Heart left ventricle (tissue), 16 donors: ENCODE measurements around the gene B4GALNT2. TPM values are rescaled to one million over a fixed set of nuclear protein-coding genes. Genes with fewer than 3 reads are reported as not detected.
"Not testable (repeated sequence)": the region's sequence is repeated elsewhere in the genome, so short reads cannot be mapped to it uniquely, and the experiment has no call there.

Experiments
- ATAC-seq, 4 donors: fragments of 200-7000 bp; cut with Tn5 transposase; one replicate each; pipeline ENCODE4 v1.9.1; 2020 to 2022; ENCODE audit warnings: moderate library complexity in 4 of 4, mild to moderate bottlenecking in 3 of 4, moderate number of reproducible peaks in 1 of 4
- DNase-seq, 5 donors: peaks; one replicate each; pipeline ENCODE4 v3.0.0-alpha.2; 2020
- H3K27ac ChIP-seq, 12 donors: fragments of 200-600 bp; sonication (generic) in 4 of 12; one replicate each; pipeline versions ENCODE4 v1.5.0 to v1.8.0; 2016 to 2022; ENCODE audit warnings: mild to moderate bottlenecking in 2 of 12
- H3K27me3 ChIP-seq, 9 donors: fragments of 200-600 bp; sonication (generic) in 2 of 9; one replicate each; pipeline versions ENCODE4 v1.5.1 to v1.8.0; 2016 to 2022; ENCODE audit warnings: mild to moderate bottlenecking in 3 of 9
- H3K36me3 ChIP-seq, 9 donors: fragments of 200-600 bp; sonication (generic) in 2 of 9; one replicate each; pipeline versions ENCODE4 v1.5.0 to v1.8.0; 2018 to 2022; ENCODE audit warnings: mild to moderate bottlenecking in 2 of 9
- H3K4me1 ChIP-seq, 12 donors: fragments of 200-600 bp; sonication (generic) in 4 of 12; one replicate each; pipeline versions ENCODE4 v1.5.0 to v1.8.0; 2016 to 2022; ENCODE audit warnings: mild to moderate bottlenecking in 3 of 12
- H3K4me3 ChIP-seq, 12 donors: fragments of 200-600 bp; sonication (generic) in 4 of 12; one replicate each; pipeline versions ENCODE4 v1.5.0 to v1.8.0; 2017 to 2022; ENCODE audit warnings: mild to moderate bottlenecking in 9 of 12, moderate library complexity in 4 of 12
- H3K9me3 ChIP-seq, 12 donors: fragments of 200-600 bp; sonication (generic) in 4 of 12; one replicate each; pipeline versions ENCODE4 v1.5.0 to v1.8.0; 2016 to 2022; ENCODE audit warnings: mild to moderate bottlenecking in 1 of 12
- CTCF ChIP-seq, 12 donors: fragments of 200-600 bp; sonication (generic) in 4 of 12; IDR thresholded peaks; one replicate each; pipeline versions ENCODE4 v1.5.0 to v1.8.0; 2018 to 2022; ENCODE audit warnings: antibody characterized with exemption in 12 of 12, mild to moderate bottlenecking in 5 of 12
- POLR2A ChIP-seq, 2 donors: fragments of 450-650 bp; IDR thresholded peaks; one replicate each; pipeline ENCODE4 v1.6.1; 2017; ENCODE audit warnings: antibody characterized with exemption in 2 of 2, mild to moderate bottlenecking in 2 of 2, moderate library complexity in 2 of 2
- WGBS, 4 donors: extraction: QIAGEN DNeasy Blood & Tissue Kit in 2 of 4; methylation state at CpG; one replicate each; pipeline versions ENCODE4 v1.1.5 to v1.1.7; 2013 to 2018; 5-methylcytosine and 5-hydroxymethylcytosine counted together
- intact Hi-C, 10 donors: fragments of 100-400 bp; cut with DNase I; formaldehyde crosslinking; loops; one replicate each; pipeline versions ENCODE4 v1.11.1 to v1.14.2; 2022
- long read RNA-seq, 3 donors: library from polyadenylated mRNA; unstranded; transcript quantifications; one replicate each; pipeline ENCODE4 v2.0.0, GENCODE V29; 2020 to 2021
- polyA plus RNA-seq, 2 donors: library from polyadenylated mRNA; stranded (reverse); fragments of 200-250 nt; gene quantifications; one replicate each; pipeline ENCODE4 v1.2.3, GENCODE V29; 2013
- total RNA-seq, 9 donors: library from RNA; depleted of rRNA in 2 of 9; stranded (reverse); fragments of >200 nt in 2 of 9; fragmentation: NEBNext Ultra II Directional in 3 of 9; extraction: Animal tissue kit (Norgen Biotek cat#: 25700) in 3 of 9; gene quantifications; one replicate each; pipeline versions ENCODE4 v1.1.0 to v1.2.4, GENCODE V29; 2016 to 2023
- donor health status: ischemic (EF 13 %, LVEDD 7.1; RV severe dilation, severe dysfunction).
- donor health status: healthy with polysubstance abuse.
- donor health status: DM: no; HTN: yes; CAD: no.
- donor health status: DM: no; HTN: no; CAD: no.
- donor health status: ischemic (EF 25% LVEDD 6.9; RV normal size, moderate dysfunction).
- donor health status: ischemic (EF 25% LVEDD 5.7; RV mildly dilated, moderate dysfunction).
- donor health status: healthy.
- donor health status: DM: yes; HTN: yes; CAD: no.
- donor health status: ischemic (EF 35%, LVEDD 5.7; RV mildly dilated, moderate dysfunction).
- donor health status: nonischemic (EF 11% LVEDD 7.7; RV severe dilation, severe dysfunction).
- donor health status: DM: yes; HTN: yes; CAD: no.
- donor health status: PGD.
- donor health status: ischemic (EF 29% LVEDD 5.4; RV normal size, mild dysfunction).
- donor health status: nonischemic (EF 23%, LVEDD 6.1; RV moderate dilation, normal function).

The B4GALNT2 gene
- total RNA-seq (under 1 TPM in 2 of 9 donors, not detected in 7; 0.07 to 0.08 TPM), polyA plus RNA-seq (not detected)
- long read RNA-seq, donor 1: 0 reads
- long read RNA-seq, donor 2: 0 reads
- long read RNA-seq, donor 3: 0 reads

- peak within 1 kb of the TSS in 9 of 12 donors; percentile 5 to 28 (median 16) for H3K4me3 ChIP-seq
- peaks cover 0 to 10% (median 0%) of the 10 kb centered on the region in 12 donors for H3K4me1 ChIP-seq
- DNase-seq (no peak), ATAC-seq (no peak)
- H3K36me3 ChIP-seq: no peaks in the 10 kb centered on the region
- peaks cover 0 to 13% (median 0%) of the 10 kb centered on the region in 12 donors for H3K9me3 ChIP-seq
- WGBS, 4 donors: 4 to 10% (median 6%) methylated on average over 29 to 65 of the region's 65 CpGs
- H3K27me3 ChIP-seq: peaks cover 19 to 76% (median 37%) of the 10 kb centered on the region in 9 donors
- intact Hi-C loops: no loop called here
- no peak within 1 kb of the TSS for H3K27ac ChIP-seq
- TF ChIP-seq POLR2A (IDR thresholded peaks at IDR 0.05): no peak
- no peak for TF ChIP-seq CTCF (IDR thresholded peaks at IDR 0.05)
These were observed at the start of gene B4GALNT2 for GRCh38 chr17:49132699-49133364. B4GALNT2 (plus strand) TSS chr17:49132769; CDS start chr17:49132793, 24 bp downstream.

- H3K36me3 ChIP-seq, DNase-seq, H3K27ac ChIP-seq, ATAC-seq, H3K9me3 ChIP-seq, H3K4me1 ChIP-seq, H3K4me3 ChIP-seq, intact Hi-C loops: not testable (repeated sequence)
- peaks cover 0 to 44% (median 7%) of the 10 kb centered on the region in 9 donors for H3K27me3 ChIP-seq
- 48 to 67% (median 57%) methylated on average over 2 of the region's 2 CpGs for WGBS, 4 donors
These were observed 47.5 kb upstream of the B4GALNT2 start for GRCh38 chr17:49085046-49085445.

GRCh38 chr17:49085565-49086315, 46.8 kb upstream of the B4GALNT2 start:
- H3K9me3 ChIP-seq: no peaks in the 10 kb centered on the region
- H3K4me1 ChIP-seq: no peaks in the 10 kb centered on the region
- 71 to 83% (median 80%) methylated on average over 5 of the region's 5 CpGs for WGBS, 4 donors
- H3K4me3 ChIP-seq: no peak overlapping the region
- DNase-seq (no peak), ATAC-seq (no peak)
- no peaks in the 10 kb centered on the region for H3K36me3 ChIP-seq
- H3K27ac ChIP-seq: no peak overlapping the region
- TF ChIP-seq CTCF (IDR thresholded peaks at IDR 0.05) (no peak), POLR2A (IDR thresholded peaks at IDR 0.05) (no peak)
- intact Hi-C loops: no loop called here
- peaks cover 0 to 43% (median 7%) of the 10 kb centered on the region in 9 donors for H3K27me3 ChIP-seq

- no peak for TF ChIP-seq POLR2A (IDR thresholded peaks at IDR 0.05)
- no peak for TF ChIP-seq CTCF (IDR thresholded peaks at IDR 0.05)
- H3K4me3 ChIP-seq: no peak overlapping the region
- H3K36me3 ChIP-seq: no peaks in the 10 kb centered on the region
- H3K9me3 ChIP-seq: no peaks in the 10 kb centered on the region
- WGBS, 4 donors: 45 to 76% (median 62%) methylated on average over 1 of the region's 1 CpG
- peaks cover 0 to 43% (median 7%) of the 10 kb centered on the region in 9 donors for H3K27me3 ChIP-seq
- H3K4me1 ChIP-seq: no peaks in the 10 kb centered on the region
- no peak for ATAC-seq
- intact Hi-C loops: no loop called here
- H3K27ac ChIP-seq: no peak overlapping the region
- no peak for DNase-seq
These were observed 46.3 kb upstream of the B4GALNT2 start for GRCh38 chr17:49086316-49086605.
